Activated T-helper 2 cell treated with anti-CD3 and anti-CD28 coated beads, Interferon-gamma antibody, Interleukin-2, Interleukin-4, amounts not matched to agents 10 μg/mL and 5 μg/mL and 100 μg/mL, durations not matched to agents 14 hours and 24 hours and 36 hours (primary cell): Measurements from ENCODE around the gene ATP6V0A1. TPM values are rescaled to one million over a fixed set of nuclear protein-coding genes. Genes with fewer than 3 reads are reported as not detected.
A peak's percentile ranks its signal among the peaks of the same experiment; 100 is the strongest.
"Not testable (repeated sequence)": the region's sequence is repeated elsewhere in the genome, so short reads cannot be mapped to it uniquely, and the experiment has no call there.

Source experiments
- DNase-seq: peaks from one replicate; pipeline ENCODE4 v3.0.0; 2021; ENCODE audit warnings: low spot score
- H3K27ac Mint-ChIP-seq: one replicate; pipeline ENCODE4 v1.8.0; 2021; ENCODE audit warnings: mixed read lengths
- H3K27me3 Mint-ChIP-seq: one replicate; pipeline ENCODE4 v1.8.0; 2021; ENCODE audit warnings: low read depth, mixed read lengths
- H3K36me3 Mint-ChIP-seq: one replicate; pipeline ENCODE4 v1.8.0; 2021; ENCODE audit warnings: low read depth, mixed read lengths
- H3K4me1 Mint-ChIP-seq: one replicate; pipeline ENCODE4 v1.8.0; 2021; ENCODE audit warnings: low read depth, mixed read lengths
- H3K4me3 Mint-ChIP-seq: one replicate; pipeline ENCODE4 v1.8.0; 2021; ENCODE audit warnings: low read depth, mild to moderate bottlenecking, moderate library complexity, mixed read lengths
- H3K9me3 Mint-ChIP-seq: one replicate; pipeline ENCODE4 v1.8.0; 2021; ENCODE audit warnings: mixed read lengths
- intact Hi-C: fragments of 100-400 bp; cut with micrococcal nuclease; formaldehyde crosslinking; loops from one replicate; pipeline ENCODE4 v1.15.1; 2023
- total RNA-seq: library from RNA; stranded (reverse); gene quantifications from 2 replicates; pipeline ENCODE4 v1.2.3, GENCODE V29; 2022

Gene ATP6V0A1
- total RNA-seq, 1 donor from 2014 or later = 17.5 TPM

GRCh38 chr17:42449838-42450237 lies 8.8 kb upstream of the ATP6V0A1 start:
- H3K27ac Mint-ChIP-seq, H3K36me3 Mint-ChIP-seq, H3K9me3 Mint-ChIP-seq, H3K4me1 Mint-ChIP-seq, H3K4me3 Mint-ChIP-seq, intact Hi-C loops, DNase-seq: not testable (repeated sequence)
- H3K27me3 Mint-ChIP-seq = peaks cover 15% of the 10 kb centered on the region

GRCh38 chr17:42451270-42451669 lies 7.4 kb upstream of the ATP6V0A1 start:
- H3K4me1 Mint-ChIP-seq, H3K36me3 Mint-ChIP-seq, DNase-seq, H3K9me3 Mint-ChIP-seq, H3K4me3 Mint-ChIP-seq, H3K27ac Mint-ChIP-seq, intact Hi-C loops: not testable (repeated sequence)
- peaks cover 19% of the 10 kb centered on the region for H3K27me3 Mint-ChIP-seq

GRCh38 chr17:42453439-42453838 lies 5.2 kb upstream of the ATP6V0A1 start:
- intact Hi-C loops = no loop called here
- Mint-ChIP-seq H3K9me3 (no peaks in the 10 kb centered on the region), H3K4me3 (no peak overlapping the region), H3K36me3 (no peaks in the 10 kb centered on the region), H3K4me1 (peaks cover 17% of the 10 kb centered on the region), H3K27ac (no peak overlapping the region), H3K27me3 (peaks cover 25% of the 10 kb centered on the region)
- DNase-seq = no peak

GRCh38 chr17:42454987-42455386 lies 3.7 kb upstream of the ATP6V0A1 start:
- H3K4me3 Mint-ChIP-seq, H3K36me3 Mint-ChIP-seq, H3K27ac Mint-ChIP-seq, intact Hi-C loops, DNase-seq, H3K9me3 Mint-ChIP-seq: not testable (repeated sequence)
- Mint-ChIP-seq H3K4me1 (peaks cover 30% of the 10 kb centered on the region), H3K27me3 (peaks cover 23% of the 10 kb centered on the region)

GRCh38 chr17:42456223-42457106 lies 2.2 kb upstream of the ATP6V0A1 start:
- H3K27me3 Mint-ChIP-seq = peaks cover 21% of the 10 kb centered on the region
- intact Hi-C loops = no loop called here
- no peak for DNase-seq
- H3K4me1 Mint-ChIP-seq = peaks cover 38% of the 10 kb centered on the region
- no peak overlapping the region for H3K27ac Mint-ChIP-seq
- H3K9me3 Mint-ChIP-seq = no peaks in the 10 kb centered on the region
- H3K4me3 Mint-ChIP-seq = peak overlapping the region; percentile 14
- H3K36me3 Mint-ChIP-seq = no peaks in the 10 kb centered on the region

- DNase-seq = no peak
- Mint-ChIP-seq H3K4me1 (peaks cover 38% of the 10 kb centered on the region), H3K36me3 (no peaks in the 10 kb centered on the region), H3K27ac (peak overlapping the region; percentile 53), H3K9me3 (no peaks in the 10 kb centered on the region), H3K27me3 (peaks cover 21% of the 10 kb centered on the region), H3K4me3 (peak overlapping the region; percentile 70)
- intact Hi-C loops = no loop called here
Measured at GRCh38 chr17:42457107-42457792, 1.4 kb upstream of the ATP6V0A1 start.

GRCh38 chr17:42459256-42459800 lies 650 bp downstream of the ATP6V0A1 start:
- no peak for DNase-seq
- intact Hi-C loops = no loop called here
- Mint-ChIP-seq H3K4me3 (peak overlapping the region; percentile 87), H3K27ac (peak overlapping the region; percentile 81), H3K27me3 (peaks cover 10% of the 10 kb centered on the region), H3K4me1 (peaks cover 38% of the 10 kb centered on the region), H3K36me3 (no peaks in the 10 kb centered on the region), H3K9me3 (no peaks in the 10 kb centered on the region)

- intact Hi-C loops = loop anchor here (1.0 to 5.0 kb wide), 2 partner anchors 24 to 57 kb away; no protein-coding TSS in a partner anchor
- peak; percentile 23 for DNase-seq
- Mint-ChIP-seq H3K4me3 (peak overlapping the region; percentile 87), H3K9me3 (no peaks in the 10 kb centered on the region), H3K27ac (peak overlapping the region; percentile 59), H3K4me1 (peaks cover 38% of the 10 kb centered on the region), H3K27me3 (peaks cover 10% of the 10 kb centered on the region), H3K36me3 (no peaks in the 10 kb centered on the region)
Measured at GRCh38 chr17:42459801-42460281, 1.2 kb downstream of the ATP6V0A1 start.

- no peak for DNase-seq
- no peaks in the 10 kb centered on the region for H3K36me3 Mint-ChIP-seq
- peaks cover 8% of the 10 kb centered on the region for H3K27me3 Mint-ChIP-seq
- H3K4me1 Mint-ChIP-seq = peaks cover 38% of the 10 kb centered on the region
- peak overlapping the region; percentile 59 for H3K27ac Mint-ChIP-seq
- intact Hi-C loops = loop anchor here (1.0 to 5.0 kb wide), 2 partner anchors 24 to 57 kb away; no protein-coding TSS in a partner anchor
- H3K9me3 Mint-ChIP-seq = no peaks in the 10 kb centered on the region
- H3K4me3 Mint-ChIP-seq = peak overlapping the region; percentile 87
Measured at GRCh38 chr17:42460371-42460770, 1.7 kb downstream of the ATP6V0A1 start.

GRCh38 chr17:42463976-42464400 lies 5.3 kb downstream of the ATP6V0A1 start:
- Mint-ChIP-seq H3K27me3 (no peaks in the 10 kb centered on the region), H3K36me3 (peaks cover 8% of the 10 kb centered on the region), H3K4me1 (peaks cover 18% of the 10 kb centered on the region), H3K9me3 (no peaks in the 10 kb centered on the region), H3K27ac (no peak overlapping the region), H3K4me3 (no peak overlapping the region)
- DNase-seq = no peak
- intact Hi-C loops = loop anchor here (5.0 kb wide), 1 partner anchor 53 kb away; no protein-coding TSS in a partner anchor

GRCh38 chr17:42467889-42468288 lies 9.2 kb downstream of the ATP6V0A1 start:
- no peak for DNase-seq
- Mint-ChIP-seq H3K36me3 (peaks cover 8% of the 10 kb centered on the region), H3K27me3 (no peaks in the 10 kb centered on the region), H3K4me1 (no peaks in the 10 kb centered on the region), H3K9me3 (no peaks in the 10 kb centered on the region), H3K27ac (no peak overlapping the region), H3K4me3 (no peak overlapping the region)
- intact Hi-C loops = no loop called here

GRCh38 chr17:42472709-42473521 lies 14.2 kb downstream of the ATP6V0A1 start:
- Mint-ChIP-seq H3K4me1 (peaks cover 5% of the 10 kb centered on the region), H3K9me3 (no peaks in the 10 kb centered on the region), H3K4me3 (no peak overlapping the region), H3K27ac (no peak overlapping the region), H3K36me3 (peaks cover 25% of the 10 kb centered on the region), H3K27me3 (no peaks in the 10 kb centered on the region)
- intact Hi-C loops = no loop called here
- no peak for DNase-seq
